Measurements from ENCODE around the gene ASB4.

DNA sequence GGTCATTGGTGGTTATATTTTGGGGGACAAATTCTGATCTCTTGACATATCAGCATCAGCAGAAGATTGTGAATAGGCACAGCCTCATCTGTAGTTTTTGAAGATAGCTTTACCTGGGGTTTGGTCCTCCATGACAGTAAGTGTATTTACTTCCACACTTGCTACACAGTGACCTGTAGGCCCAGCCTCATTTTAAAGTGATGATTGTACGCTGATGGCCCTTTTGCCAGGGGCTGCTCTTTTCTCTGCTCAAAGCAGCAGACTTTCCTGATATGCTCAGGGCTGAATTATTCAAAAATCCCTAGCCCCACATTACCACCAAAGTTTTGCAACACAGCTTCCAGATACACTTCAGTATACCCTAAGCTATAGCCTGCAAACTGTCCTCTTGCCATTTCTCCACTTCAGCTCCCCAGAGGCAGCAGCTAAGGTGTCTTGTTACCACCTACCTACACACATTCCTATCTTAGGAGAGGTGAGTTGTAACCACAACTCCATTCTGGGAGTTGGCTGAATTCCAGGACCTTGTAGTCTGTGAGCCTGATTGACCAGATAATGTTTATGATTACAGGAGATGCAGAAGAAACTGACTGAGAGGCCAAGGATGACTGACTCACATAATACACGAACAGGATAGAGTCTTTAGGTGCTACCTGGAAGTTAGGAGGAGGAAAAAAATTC, 6.0 kb downstream of the ASB4 start:
- TF ChIP-seq POLR2A (IDR thresholded peaks at IDR 0.05; ENCODE audit: low read length): no peak
- no peak for TF ChIP-seq GATA1 (IDR thresholded peaks at IDR 0.05; ENCODE audit: low read depth, low read length)
